HG03045 (cell line): ENCODE results near the gene LPIN3.

Experiments
- ATAC-seq: cut with Tn5 transposase; IDR thresholded peaks from one replicate; pipeline ENCODE4 v1.9.1; 2021; ENCODE audit warnings: mild to moderate bottlenecking, moderate library complexity; ENCODE audit not compliant: unreplicated experiment

The LPIN3 gene

DNA sequence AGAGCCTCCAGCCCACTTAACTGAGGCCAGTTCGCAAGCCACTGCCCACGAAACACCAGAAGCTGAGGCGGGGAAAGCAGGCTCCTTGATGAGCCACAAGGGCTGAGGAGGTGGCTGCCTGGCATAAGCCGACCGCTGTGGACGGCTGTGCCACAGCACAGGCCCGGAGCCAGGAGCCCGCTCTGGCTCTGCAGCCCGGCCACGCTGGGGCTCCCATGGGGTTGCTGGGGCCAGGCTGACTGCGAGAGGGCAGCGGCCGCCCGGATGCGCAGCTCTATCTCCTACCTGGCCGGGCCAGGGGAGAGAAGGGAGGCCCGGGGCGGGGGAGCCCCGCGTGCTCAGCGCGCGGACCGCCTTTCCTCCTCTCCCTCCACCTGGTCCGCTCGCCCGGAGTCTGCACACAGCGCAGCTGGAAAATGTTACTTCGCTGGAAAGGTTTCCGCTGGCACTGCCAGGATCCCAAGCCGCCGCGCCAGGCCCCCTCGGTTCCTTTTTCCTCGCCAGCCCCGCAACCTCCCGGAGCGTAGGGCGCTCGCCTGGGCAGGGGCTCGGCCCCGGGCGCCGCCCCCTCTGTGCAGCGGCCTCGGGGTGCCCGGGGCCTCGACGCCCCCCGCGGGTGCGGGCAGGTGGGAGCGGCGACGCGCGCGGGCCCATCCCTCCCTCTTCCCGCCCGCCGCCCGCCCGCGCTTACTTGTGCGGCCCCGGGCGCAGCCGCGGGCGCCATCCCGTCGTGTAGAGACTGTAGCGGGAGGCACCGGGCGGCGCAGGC lies 25.3 kb downstream of the LPIN3 start:
- no peak for ATAC-seq

DNA sequence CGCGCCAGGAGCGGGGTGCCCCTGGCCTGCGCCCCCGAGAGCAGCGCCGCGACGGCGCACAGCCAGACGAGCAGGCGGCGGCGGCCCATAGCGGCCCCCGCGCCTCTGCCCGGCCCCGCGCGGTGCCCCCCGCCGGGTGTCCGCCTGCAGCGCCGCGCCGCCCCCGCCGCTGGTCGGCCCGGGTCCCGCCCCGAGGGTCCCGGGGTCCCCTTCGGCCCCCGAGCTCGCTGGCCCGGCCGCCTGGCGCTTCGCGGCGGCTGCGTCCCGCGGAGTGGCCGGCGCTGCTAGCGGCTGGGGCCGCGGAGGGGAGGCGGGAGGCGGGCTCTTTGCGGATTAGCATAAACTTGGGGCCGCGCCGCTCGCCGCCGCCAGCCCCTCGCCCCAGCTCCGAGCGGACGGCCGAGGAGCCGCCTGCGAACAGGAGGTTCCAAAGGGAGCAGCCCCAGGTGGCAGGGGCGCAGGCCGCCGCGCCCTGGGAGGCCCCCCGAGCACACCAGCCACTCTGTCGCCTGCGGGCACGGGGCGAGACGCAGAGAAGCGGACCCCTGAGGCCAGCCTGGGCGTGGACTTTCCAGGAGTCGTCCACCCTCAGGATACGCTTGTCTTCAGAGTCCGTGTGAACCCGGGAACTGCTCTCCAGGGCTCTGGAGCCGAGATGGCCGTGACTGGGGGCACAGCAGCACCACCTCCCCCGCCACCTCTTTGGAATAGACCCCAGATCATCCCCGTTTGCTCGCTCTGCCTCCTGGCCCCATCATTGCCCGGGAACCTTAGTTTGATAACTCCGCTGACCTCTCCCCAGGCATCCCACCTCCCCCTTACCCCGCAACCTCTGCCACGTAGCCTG lies 26.1 kb downstream of the LPIN3 start, which contains the start of gene EMILIN3:
EMILIN3 (minus strand) TSS at position 273 of the 847 bp plus-strand sequence; CDS start at position 89, 184 bp downstream.
- ATAC-seq: no peak

DNA sequence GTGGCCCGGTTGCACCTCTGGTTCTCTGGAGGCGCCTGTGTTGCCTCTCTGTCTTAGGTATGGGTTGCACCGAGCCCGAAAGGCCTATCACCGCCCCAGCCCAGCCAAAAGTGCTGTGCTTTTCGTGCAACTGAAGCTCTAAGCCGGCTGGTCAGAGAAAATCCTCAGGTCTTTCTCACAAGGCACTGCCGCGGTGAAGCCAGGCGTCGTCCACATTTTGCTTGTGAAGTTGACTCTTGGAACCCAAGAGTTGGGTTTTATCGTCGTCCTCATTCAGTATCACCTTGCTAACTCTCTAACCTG lies 26.7 kb downstream of the LPIN3 start:
- ATAC-seq: no peak

DNA sequence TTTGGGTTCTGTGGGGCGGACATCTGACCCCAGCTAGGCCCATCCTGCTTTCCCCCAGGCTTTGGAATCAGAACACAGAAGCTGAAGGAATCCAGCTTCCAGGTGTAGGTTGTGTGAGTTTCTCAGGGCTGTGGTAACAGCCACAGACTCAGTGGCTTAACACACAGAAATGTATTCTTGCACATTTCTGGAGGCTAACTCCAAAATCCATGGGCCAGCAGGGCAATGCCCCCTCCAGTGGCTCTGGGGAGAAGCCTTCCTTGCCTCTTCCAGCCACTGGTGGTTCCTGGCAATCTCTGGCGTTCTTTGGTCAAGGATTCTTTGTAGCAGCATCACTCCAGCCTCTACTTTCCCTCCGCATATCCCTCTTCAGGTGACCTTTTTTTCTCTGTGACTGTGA lies 27.3 kb downstream of the LPIN3 start:
- no peak for ATAC-seq

DNA sequence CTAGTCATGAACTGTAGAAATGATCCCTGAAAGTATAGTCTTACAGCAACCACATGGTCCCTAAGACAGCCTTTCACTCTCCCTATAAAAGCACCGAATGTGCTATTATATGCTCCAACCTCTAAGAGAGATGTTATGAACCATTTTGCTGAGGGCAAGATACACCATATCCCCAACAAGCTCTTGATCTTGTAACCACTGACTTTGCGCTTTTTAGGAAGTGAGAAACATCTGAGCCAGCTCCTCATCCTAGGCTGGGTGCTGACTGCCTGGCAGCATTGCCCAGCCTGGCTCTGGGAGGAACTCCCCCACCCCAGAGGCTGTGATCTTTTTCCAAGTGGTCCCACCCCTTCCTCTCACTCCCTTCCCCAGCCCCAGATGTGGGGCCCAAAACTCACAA lies 29.1 kb downstream of the LPIN3 start:
- ATAC-seq: no peak

DNA sequence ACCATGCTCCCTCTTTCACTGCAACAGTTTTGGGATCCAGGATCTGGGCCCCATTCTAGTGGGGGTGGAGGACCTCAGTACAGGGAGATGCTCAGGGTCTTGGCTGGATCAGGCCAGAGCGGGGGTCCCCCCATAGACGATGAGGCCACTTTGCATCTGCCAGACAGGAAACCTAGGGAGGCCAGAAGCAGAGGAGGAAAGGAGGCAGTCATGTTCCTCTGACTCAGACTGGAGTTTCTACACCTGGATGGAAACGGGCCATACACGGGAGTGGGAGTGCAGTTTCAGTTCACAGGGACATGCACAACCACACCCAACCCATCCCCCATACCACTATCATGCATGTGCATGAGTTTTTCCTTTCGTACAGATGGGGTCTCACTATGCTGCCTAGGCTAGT lies 29.6 kb downstream of the LPIN3 start:
- no peak for ATAC-seq

DNA sequence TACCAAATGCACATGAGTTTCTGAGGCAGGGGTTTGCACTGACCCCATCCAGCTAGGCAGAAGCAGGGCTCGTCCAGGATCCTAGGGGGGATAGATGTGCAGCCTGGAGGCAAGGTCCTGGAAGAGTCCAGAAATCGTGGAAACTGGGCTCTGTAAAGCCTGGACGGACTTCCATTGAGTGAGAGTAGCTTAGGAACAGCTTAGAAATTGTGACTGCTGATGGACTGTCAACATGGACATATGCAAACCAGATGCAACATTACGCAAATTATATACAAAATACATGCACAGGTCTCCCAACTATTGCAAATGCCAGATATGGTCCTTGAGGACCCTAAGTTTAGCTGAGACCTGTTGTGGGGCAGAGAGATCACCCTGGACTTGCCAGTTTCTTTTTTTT lies 30.8 kb downstream of the LPIN3 start:
- ATAC-seq: no peak

DNA sequence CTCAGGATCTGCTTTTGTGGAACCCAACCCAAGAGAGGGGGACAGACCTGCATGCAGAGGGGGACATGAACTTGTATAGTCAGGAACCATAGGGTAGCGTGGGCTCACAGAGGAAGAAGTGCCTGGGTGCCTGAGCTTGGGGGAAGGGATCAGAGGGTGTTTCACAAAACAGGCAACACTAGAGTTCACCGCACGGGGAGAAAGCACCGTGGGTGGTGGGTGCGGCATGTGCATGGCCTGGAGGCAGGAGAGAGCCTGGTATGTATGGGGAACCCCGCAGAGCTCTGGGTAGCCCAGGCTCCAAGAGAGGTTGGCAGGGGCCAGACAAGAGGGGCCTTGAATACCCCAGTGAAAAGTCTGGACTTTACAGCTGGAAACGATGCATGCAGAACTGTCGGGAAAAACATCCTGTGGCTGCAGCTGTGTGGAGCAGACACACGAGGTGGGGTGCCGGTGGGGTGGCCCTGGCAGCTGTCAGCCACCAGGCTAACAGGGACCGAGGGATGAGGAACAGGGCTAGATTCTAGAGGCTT lies 32.7 kb downstream of the LPIN3 start:
- ATAC-seq: no peak

DNA sequence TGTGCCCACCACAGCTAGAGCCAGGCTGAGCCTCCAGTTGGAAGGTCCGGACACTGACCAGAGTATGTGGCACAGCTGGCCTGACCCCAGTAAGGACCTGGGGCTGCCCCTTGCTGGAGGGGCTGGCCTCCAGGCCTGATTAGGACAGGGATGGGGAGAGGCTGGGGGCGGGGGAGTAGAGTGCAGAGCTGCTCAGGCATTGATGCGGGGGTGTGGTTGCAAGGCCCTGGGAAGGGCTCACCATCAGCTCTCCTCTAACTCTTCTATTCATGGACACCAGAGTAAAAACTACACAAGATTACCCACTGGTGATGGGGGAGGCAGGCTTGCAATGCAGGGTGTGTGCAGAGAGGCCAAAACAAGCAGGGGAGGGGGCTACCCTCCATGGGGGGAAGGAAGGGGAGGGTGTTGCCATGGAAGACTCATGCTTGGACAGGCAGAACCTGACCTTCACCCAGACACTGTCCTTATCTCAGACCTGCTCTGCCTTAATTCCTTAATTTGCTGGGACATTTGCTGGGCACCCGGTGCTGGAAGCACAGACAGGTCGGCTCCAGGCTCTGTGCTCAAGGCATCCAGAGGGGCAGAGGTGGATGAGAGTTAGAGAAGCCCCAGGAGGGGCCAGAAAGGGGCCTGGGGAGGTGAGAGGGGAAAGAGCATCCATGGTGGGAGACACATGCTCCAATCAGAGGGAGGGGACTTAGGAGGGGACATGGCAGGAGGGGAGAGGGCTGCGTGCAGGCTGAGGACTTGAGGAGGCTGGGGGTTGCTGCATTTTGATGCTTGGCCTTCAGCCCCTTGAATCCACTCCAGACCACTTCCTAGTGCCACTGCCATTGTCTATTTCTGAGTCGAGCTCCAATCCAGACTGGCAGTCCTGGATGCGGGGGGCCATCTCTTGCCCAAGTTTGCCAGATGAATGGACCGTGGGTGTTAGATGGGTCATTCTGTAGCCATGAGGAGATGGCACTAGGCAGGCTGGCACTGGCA lies 33.6 kb downstream of the LPIN3 start:
- ATAC-seq: no peak

DNA sequence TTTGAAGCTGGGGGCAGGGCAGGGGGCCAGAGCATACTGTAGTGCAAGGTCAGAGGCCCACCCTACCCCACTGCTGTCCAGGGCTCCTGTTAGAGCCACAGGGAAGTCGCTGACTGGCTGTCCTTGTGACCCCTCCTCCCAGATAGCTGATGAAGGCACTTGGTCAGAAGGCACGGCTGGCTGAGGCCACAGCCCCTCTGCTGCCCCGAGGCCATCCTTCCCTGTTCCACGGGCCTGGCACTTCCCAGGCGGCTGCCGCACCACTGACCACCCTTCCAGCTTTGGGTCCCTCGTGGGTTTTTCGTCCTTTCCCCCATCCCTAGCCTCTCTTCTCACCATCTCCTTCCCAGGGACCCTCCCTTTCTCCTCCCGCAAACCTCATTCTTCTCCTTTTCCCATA lies 35.2 kb downstream of the LPIN3 start:
- no peak for ATAC-seq

DNA sequence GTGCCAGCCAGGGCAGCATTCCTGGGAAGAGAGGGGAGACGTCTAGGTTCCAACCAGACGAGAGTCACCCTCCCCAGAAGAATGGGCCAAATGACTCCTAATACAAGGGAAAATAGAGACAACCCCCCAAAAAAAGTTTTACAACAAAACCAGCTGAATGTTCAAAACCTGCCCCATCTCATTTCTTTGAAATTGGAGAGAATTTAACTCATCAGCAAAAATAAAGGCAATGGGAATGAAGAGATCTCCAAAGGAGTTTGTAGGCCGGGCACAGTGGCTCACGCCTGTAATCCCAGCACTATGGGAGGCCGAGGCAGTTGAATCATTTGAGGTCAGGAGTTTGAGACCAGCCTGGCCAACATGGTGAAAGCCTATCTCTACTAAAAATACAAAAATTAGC lies 35.7 kb downstream of the LPIN3 start:
- no peak for ATAC-seq

DNA sequence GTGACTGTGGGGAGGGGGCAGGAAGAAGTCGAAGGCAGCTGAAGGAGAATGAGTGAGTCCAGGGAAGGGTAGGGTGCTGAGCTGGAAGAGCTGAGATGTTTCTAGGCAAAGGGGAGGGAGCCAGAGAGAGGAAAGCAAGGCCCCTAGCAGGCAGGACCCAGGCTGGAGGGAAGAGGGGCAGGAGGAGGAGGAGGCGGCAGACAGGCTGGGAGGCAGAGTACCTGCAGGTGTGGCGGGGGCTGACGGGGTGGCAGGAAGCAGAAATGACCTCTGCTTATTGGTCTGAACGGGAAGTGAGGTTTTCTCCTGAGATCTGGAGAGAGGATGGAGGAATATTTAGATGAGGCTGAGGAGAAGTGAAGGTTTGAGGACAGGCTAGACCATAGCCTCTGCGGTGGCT lies 36.7 kb downstream of the LPIN3 start:
- no peak for ATAC-seq

DNA sequence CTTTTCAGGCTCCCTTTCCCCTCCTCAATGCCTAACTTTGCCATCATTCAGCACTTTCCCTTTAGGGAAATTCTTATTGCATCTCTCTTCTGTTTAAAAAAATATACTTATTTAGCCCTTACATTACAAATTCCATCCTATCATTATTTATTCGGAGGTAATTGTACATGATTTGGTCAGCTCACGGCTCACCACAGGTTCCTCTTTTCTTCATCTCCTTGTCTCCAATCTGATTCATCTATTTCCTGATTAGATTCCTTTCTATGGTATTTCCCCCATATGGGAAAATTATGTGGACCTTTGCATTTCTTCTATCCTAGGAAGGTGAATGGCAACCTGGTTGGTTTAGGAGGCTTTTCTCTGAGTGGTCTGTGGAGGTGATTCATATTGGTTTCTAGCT lies 38.9 kb downstream of the LPIN3 start:
- ATAC-seq: no peak

DNA sequence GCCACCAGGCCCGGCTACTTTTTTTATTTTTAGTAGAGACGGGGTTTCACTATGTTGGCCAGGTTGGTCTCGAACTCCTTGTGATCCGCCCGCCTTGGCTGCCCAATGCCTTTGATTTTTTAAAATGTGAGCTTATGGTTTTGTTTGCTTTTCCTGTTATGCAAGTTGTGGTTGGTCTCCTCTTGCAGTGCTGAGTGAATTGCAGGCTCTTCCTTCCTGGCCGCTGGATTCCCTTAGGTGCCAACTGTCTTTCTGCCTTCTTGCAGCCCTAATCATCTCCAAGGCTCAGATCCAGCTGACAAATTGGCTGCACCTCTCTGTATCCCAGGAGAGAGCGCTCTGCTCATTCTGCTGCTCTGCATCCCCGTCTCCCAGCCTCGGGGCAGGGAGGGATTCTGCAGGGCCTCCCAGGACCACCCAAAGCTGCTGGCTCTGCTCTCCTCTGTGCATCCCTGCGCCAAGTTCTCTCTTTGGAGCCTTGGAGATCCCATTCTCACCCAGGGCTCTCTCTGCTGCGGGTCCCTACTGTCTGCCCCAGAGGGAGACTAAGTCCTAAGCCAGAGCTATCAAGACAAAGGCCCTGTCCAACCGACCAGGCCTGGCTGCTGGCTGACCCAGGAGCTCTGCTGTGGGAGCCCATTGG lies 40.1 kb downstream of the LPIN3 start:
- ATAC-seq: no peak

DNA sequence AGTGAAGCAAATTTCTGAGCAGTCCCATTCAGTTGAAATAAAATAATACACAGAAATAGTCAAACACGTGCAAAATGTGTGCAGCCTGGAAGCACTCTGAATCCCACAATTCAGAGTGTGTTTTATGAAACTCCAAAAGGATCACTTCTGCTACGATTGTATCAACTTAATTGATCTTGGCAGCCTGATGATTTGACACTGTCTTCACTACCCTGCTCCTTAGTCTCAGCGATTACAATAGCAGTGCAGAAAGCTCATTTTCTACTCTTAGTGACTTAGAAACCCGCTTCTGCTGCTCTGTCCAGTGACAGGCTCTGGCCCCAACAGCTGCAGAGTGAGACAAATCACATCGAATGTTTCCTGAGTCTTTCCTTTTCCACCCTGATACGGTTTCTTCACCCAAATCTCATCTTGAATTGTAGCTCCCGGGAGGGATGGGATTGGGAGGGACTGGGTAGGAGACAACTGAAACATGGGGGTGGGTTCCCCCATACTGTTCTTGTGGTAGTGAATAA lies 42.2 kb downstream of the LPIN3 start:
- ATAC-seq: no peak

DNA sequence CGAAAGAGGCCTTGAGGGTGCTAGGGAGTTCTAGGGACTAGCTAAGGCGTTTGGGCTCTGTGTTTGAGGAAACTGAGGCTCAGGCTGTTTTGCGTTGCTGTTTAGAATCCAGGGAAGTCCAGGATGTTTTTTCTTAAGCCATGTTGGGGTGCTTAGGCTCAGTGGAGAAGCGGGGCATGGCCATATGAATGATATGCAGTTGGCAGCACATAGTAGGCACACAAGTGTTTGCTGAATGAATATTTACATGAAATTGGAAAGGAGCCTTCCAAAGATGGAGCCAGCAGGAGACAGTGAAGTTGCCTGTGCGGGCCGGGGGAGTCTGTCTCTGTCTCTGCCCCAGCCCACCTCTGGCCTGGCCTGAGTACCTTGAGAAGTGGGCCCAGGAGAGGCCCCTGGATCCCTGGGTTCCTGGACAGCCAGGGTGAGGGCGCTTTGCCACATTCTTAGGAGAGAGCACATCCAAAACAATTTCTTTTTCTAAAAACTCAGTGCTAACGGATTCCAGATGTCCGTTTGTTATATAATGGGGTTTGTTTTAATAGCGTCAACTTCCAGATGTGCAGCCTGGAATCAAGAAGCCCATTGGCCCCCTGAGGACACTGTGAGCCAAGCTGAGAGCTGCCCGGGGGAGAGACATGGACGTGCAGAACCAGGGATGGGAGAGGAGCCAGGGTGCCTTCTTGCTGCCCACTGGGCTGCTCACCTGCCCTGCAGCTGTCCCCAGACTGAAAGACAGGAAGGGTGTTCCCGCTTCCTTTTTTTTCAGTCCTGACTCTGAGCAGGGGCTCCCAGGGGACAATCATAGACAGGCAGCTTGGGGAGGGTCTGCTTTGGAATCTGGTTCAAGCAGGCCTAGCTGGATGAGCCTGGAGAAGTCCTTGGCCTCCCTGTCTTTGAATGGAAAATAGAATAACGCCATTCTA lies 46.1 kb downstream of the LPIN3 start:
- no peak for ATAC-seq

DNA sequence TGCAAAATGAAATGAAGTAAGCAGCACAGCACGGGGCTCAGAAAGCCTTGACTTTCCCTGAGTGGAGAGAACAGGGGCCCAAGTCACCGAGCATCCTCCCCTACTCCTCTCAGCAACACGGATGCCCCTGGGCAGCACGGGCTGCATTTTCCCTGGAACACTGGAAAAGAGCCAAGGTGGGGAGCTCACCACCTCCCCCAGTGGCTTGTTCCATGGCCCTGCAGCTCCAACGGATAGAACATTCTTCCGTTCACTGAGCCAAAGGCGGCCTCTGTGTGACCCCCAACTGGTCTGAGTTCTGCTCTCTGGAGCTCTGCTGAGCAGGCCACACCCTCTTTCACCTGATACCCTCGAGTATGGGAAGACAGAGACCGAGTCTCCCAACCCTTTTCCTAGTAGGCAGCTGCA lies 46.8 kb downstream of the LPIN3 start:
- no peak for ATAC-seq

DNA sequence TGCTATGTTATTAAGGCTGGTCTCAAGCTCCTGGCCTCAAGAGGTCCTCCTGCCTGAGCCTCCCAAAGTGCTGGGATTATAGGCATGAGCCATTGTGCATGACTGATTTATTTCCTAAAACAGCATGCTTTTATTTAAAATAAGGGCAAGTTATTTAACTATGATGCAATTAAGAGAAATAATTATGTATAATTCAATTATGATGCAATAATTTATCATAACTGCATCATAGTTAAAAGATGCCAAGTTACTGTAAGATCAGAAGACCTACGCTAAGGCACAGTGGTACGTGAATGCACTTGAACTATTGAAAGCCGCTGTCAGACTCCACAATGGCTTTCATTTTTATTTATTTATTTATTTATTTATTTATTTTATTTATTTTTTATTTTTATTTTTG lies 50.3 kb downstream of the LPIN3 start:
- ATAC-seq: no peak

DNA sequence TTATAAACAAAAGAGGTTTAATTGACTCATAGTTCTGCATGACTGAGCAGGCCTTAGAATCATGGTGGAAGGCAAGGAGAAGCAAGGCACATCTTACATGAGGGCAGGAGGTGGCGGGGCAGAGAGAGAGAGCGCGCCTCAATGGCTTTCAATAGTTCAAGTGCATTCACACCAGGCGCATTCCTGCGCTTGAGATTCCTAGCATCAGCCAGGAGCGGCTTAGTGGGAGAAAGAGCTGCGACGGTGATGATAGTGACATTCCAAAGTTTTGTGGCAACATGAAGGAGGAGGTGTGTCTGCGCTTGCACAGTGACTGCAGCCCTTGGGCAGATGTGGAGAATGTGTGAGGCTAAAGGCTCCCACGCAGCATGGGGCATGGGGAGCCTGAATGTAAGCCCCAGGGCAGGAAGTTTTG lies 51.0 kb downstream of the LPIN3 start:
- ATAC-seq: no peak
